ENCODE measurements around the gene ARMC3. TPM values are rescaled to one million over a fixed set of nuclear protein-coding genes. Genes with fewer than 3 reads are reported as not detected.

Gene ARMC3
- total and polyA plus RNA-seq, 2 donors (not counting 1 experiment from before 2014, with no cell fraction given), result not detected

GRCh38 chr10:22977751-22978150, 49.9 kb downstream of the ARMC3 start:
- no CpG with 5 or more reads among the region's 1 CpG for WGBS (ENCODE audit: insufficient coverage)
- Histone ChIP-seq H3K4me1 (ENCODE audit: control insufficient read depth in 2 of 2, insufficient read depth in 2 of 2, low read length in 2 of 2) (no peaks in the 10 kb centered on the region), H3K4me2 (replicated peaks; ENCODE audit: low read depth, low read length, poor library complexity, severe bottlenecking) (no peak overlapping the region), H3K79me2 (ENCODE audit: control insufficient read depth, insufficient read depth, low read length) (no peaks in the 10 kb centered on the region), H4K20me1 (ENCODE audit: control insufficient read depth, insufficient read depth, low read length, poor library complexity, severe bottlenecking) (no peaks in the 10 kb centered on the region), H3K4me3 (ENCODE audit: control extremely low read depth in 1 of 5, extremely low read depth in 1 of 5, insufficient read depth in 1 of 5, low read depth in 2 of 5, low read length in 4 of 5) (no peak overlapping the region), H2AFZ (ENCODE audit: insufficient read depth, low read depth, low read length, poor library complexity, severe bottlenecking) (no peak overlapping the region), H3K27me3 (replicated peaks in 1 of 4; ENCODE audit: control extremely low read depth in 1 of 4, control insufficient read depth in 3 of 4, insufficient read depth in 4 of 4, low read length in 3 of 4) (no peaks in the 10 kb centered on the region), H3K9ac (ENCODE audit: low read length) (no peak overlapping the region), H3K36me3 (replicated peaks in 1 of 2; ENCODE audit: control extremely low read depth in 1 of 2, control insufficient read depth in 1 of 2, extremely low read depth in 1 of 2, insufficient read depth in 2 of 2, low read length in 1 of 2) (no peaks in the 10 kb centered on the region), H3K27ac (ENCODE audit: low read length in 2 of 2) (no peak overlapping the region), H3K9me3 (ENCODE audit: control extremely low read depth in 1 of 3, control insufficient read depth in 2 of 3, insufficient read depth in 1 of 3, low read length in 2 of 3) (no peaks in the 10 kb centered on the region)
- CTCF ChIA-PET, result no interaction called here
- H3K4me1 Mint-ChIP-seq, result no peaks in the 10 kb centered on the region
- no peak for TF ChIP-seq EZH2 (IDR thresholded peaks at IDR 0.05; ENCODE audit: borderline replicate concordance, insufficient read depth, low read depth, low read length, poor library complexity, severe bottlenecking)
- no peak for TF ChIP-seq CTCF (IDR thresholded peaks at IDR 0.05)
- H3K27me3 Mint-ChIP-seq, result peaks cover 7% of the 10 kb centered on the region
- DNase-seq (no peak), ATAC-seq (ENCODE audit: low read depth) (no peak)
- no peak overlapping the region for H3K4me3 Mint-ChIP-seq
- POLR2A ChIA-PET, result no interaction called here
- no peak overlapping the region for H3K27ac Mint-ChIP-seq
- H3K9me3 Mint-ChIP-seq (ENCODE audit: insufficient read depth), result no peaks in the 10 kb centered on the region
- intact Hi-C loops (cut with micrococcal nuclease), result no loop called here

- CTCF ChIA-PET, result no interaction called here
- Histone ChIP-seq H3K36me3 (replicated peaks in 1 of 2; ENCODE audit: control extremely low read depth in 1 of 2, control insufficient read depth in 1 of 2, extremely low read depth in 1 of 2, insufficient read depth in 2 of 2, low read length in 1 of 2) (no peaks in the 10 kb centered on the region), H4K20me1 (ENCODE audit: control insufficient read depth, insufficient read depth, low read length, poor library complexity, severe bottlenecking) (no peaks in the 10 kb centered on the region), H3K4me3 (ENCODE audit: control extremely low read depth in 1 of 5, extremely low read depth in 1 of 5, insufficient read depth in 1 of 5, low read depth in 2 of 5, low read length in 4 of 5) (no peak overlapping the region), H3K27ac (ENCODE audit: low read length in 2 of 2) (no peak overlapping the region), H3K9me3 (ENCODE audit: control extremely low read depth in 1 of 3, control insufficient read depth in 2 of 3, insufficient read depth in 1 of 3, low read length in 2 of 3) (no peaks in the 10 kb centered on the region), H3K27me3 (replicated peaks in 1 of 4; ENCODE audit: control extremely low read depth in 1 of 4, control insufficient read depth in 3 of 4, insufficient read depth in 4 of 4, low read length in 3 of 4) (no peaks in the 10 kb centered on the region), H3K9ac (ENCODE audit: low read length) (no peak overlapping the region), H3K4me2 (replicated peaks; ENCODE audit: low read depth, low read length, poor library complexity, severe bottlenecking) (no peak overlapping the region), H2AFZ (ENCODE audit: insufficient read depth, low read depth, low read length, poor library complexity, severe bottlenecking) (no peak overlapping the region), H3K79me2 (ENCODE audit: control insufficient read depth, insufficient read depth, low read length) (no peaks in the 10 kb centered on the region), H3K4me1 (ENCODE audit: control insufficient read depth in 2 of 2, insufficient read depth in 2 of 2, low read length in 2 of 2) (no peaks in the 10 kb centered on the region)
- Mint-ChIP-seq H3K4me1 (no peaks in the 10 kb centered on the region), H3K9me3 (ENCODE audit: insufficient read depth) (no peaks in the 10 kb centered on the region), H3K4me3 (no peak overlapping the region), H3K27ac (no peak overlapping the region), H3K27me3 (peaks cover 8% of the 10 kb centered on the region)
- intact Hi-C loops (cut with micrococcal nuclease), result no loop called here
- WGBS (ENCODE audit: insufficient coverage), result 100% methylated on average over 2 of the region's 2 CpGs
- no peak for ATAC-seq (ENCODE audit: low read depth)
- no peak for DNase-seq
- TF ChIP-seq EZH2 (IDR thresholded peaks at IDR 0.05; ENCODE audit: borderline replicate concordance, insufficient read depth, low read depth, low read length, poor library complexity, severe bottlenecking) (no peak), CTCF (IDR thresholded peaks at IDR 0.05) (no peak)
- POLR2A ChIA-PET, result no interaction called here
Observed at GRCh38 chr10:22978287-22978686, 50.4 kb downstream of the ARMC3 start.
